OCI-LY1 (cell line): Measurements from ENCODE around the gene CASP10.

Experiments used
- EZH2 ChIP-seq: fragments of 200-600 bp; sonication (generic), shearing (Covaris generic); IDR thresholded peaks from 2 replicates; pipeline ENCODE4 v1.8.0; 2017; ENCODE audit warnings: borderline replicate concordance, mixed run types, mild to moderate bottlenecking, antibody characterized with exemption, low read length, moderate library complexity, mixed read lengths
- TF ChIP-seq, protein P1 (sequence below): fragments of 200-600 bp; sonication (generic), shearing (Covaris generic); IDR thresholded peaks from 2 replicates; pipeline ENCODE4 v1.5.1; 2017; ENCODE audit warnings: mild to moderate bottlenecking, antibody characterized with exemption, low read length, moderate library complexity, mixed read lengths

DNA sequence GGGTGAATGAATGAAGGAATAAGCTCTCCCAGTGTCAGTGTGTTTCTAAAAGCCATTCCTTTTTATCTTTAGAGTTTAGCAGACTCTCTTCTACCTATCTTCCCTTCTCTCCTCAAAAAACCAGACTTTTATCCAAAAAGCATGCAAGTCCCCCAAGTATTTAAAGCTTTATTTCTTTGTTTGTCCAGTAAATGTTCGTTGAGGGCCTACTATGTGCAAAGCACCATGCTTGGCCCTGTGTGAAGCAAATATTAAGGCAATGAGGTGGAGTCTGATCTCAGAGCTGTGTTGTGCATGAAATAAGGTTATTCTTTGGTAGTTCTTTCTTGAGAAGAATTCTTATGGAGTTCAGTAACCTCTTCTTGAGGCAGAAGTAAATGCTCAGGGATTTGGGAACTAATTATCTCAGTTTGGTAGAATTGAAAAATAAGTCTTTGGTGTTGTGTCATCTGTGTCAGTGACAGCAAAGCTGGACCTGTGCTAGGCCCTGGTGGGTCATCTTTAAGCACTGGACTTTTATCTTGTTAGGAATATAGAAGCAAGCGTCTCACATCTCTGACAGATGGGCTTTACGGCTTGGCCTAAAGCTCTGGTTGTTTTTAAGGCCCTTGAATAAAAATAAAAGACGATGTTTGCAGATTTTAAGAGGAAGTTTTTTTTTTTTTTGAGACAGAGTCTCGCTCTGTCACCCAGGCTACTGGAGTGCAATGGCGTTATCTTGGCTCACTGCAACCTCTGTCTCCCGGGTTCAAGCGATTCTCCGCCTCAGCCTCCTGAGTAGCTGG, 28.1 kb upstream of the CASP10 start:
- TF ChIP-seq, protein P1, sequence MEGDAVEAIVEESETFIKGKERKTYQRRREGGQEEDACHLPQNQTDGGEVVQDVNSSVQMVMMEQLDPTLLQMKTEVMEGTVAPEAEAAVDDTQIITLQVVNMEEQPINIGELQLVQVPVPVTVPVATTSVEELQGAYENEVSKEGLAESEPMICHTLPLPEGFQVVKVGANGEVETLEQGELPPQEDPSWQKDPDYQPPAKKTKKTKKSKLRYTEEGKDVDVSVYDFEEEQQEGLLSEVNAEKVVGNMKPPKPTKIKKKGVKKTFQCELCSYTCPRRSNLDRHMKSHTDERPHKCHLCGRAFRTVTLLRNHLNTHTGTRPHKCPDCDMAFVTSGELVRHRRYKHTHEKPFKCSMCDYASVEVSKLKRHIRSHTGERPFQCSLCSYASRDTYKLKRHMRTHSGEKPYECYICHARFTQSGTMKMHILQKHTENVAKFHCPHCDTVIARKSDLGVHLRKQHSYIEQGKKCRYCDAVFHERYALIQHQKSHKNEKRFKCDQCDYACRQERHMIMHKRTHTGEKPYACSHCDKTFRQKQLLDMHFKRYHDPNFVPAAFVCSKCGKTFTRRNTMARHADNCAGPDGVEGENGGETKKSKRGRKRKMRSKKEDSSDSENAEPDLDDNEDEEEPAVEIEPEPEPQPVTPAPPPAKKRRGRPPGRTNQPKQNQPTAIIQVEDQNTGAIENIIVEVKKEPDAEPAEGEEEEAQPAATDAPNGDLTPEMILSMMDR, result no peak
- TF ChIP-seq EZH2, result no peak
